BJ (cell line): ENCODE data around the gene DCAF15. TPM values are rescaled to one million over a fixed set of nuclear protein-coding genes. Genes with fewer than 3 reads are reported as not detected.
"Not testable (repeated sequence)": the region's sequence is repeated elsewhere in the genome, so short reads cannot be mapped to it uniquely, and the experiment has no call there.

Experiments used
- CTCF ChIA-PET: fragments of 350-600 bp; formaldehyde crosslinking; extraction: SDS; loops from one replicate; lab custom pipeline; 2021; ENCODE audit warnings: antibody characterized with exemption, inconsistent platforms; lab: Yijun Ruan, JAX
- POLR2A ChIA-PET: fragments of 300-600 bp; sonication (Branson Sonifier 250); formaldehyde crosslinking; extraction: SDS; loops from one replicate; lab custom pipeline; 2021; ENCODE audit warnings: antibody characterized with exemption; lab: Charles Lee
- DNase-seq: peaks from one replicate; pipeline ENCODE4 v3.0.0-alpha.2; 2011; ENCODE audit warnings: low read depth
- H3K27me3 ChIP-seq: 2 replicates; pipeline ENCODE4 v1.6.0; 2011; ENCODE audit warnings: low read length; ENCODE audit not compliant: control insufficient read depth, insufficient read depth
- H3K36me3 ChIP-seq: 2 replicates; pipeline ENCODE4 v1.5.1; 2011; ENCODE audit warnings: low read length; ENCODE audit not compliant: control insufficient read depth, insufficient read depth
- H3K4me3 ChIP-seq: 2 replicates; pipeline ENCODE4 v1.5.1; 2011; ENCODE audit warnings: low read depth, mild to moderate bottlenecking, control low read depth, low read length
- CTCF ChIP-seq: IDR thresholded peaks from 2 replicates; pipeline ENCODE4 v1.5.1; 2011; ENCODE audit warnings: low read depth, mild to moderate bottlenecking, control low read depth, inconsistent platforms, low read length, moderate library complexity; ENCODE audit not compliant: insufficient read depth
- polyA plus RNA-seq: library from polyadenylated mRNA; depleted of rRNA; stranded (reverse); fragments of >200 nt; gene quantifications from 2 replicates; pipeline ENCODE4 v1.2.3, GENCODE V29; 2011

DCAF15 gene
- polyA plus RNA-seq, 1 experiment, result 20.0 TPM

DNA sequence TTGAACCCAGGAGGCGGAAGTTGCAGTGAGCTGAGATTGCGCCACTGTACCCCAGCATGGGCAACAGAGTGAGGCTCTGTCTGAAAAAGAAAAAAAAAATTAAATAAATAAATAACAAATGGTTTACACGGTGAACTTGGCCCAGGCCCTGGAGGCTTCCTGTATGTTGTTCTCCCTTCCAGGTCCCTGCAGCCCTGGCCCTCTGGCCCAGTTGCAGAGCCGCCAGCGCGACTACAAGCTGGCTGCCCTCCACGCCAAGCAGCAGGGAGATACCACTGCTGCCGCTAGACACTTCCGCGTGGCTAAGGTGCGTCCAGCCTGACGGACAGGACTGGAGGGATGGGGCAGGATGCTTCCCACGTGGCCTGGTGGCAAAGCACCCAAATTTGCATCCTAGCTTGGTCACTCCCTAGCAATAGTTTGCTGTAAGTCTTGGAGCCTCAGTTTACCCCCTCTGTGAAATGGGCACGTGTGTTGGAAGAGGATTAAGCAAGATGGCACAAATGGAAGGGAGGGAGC is 34.4 kb upstream of the DCAF15 start:
- CTCF ChIA-PET, result no interaction called here

DNA sequence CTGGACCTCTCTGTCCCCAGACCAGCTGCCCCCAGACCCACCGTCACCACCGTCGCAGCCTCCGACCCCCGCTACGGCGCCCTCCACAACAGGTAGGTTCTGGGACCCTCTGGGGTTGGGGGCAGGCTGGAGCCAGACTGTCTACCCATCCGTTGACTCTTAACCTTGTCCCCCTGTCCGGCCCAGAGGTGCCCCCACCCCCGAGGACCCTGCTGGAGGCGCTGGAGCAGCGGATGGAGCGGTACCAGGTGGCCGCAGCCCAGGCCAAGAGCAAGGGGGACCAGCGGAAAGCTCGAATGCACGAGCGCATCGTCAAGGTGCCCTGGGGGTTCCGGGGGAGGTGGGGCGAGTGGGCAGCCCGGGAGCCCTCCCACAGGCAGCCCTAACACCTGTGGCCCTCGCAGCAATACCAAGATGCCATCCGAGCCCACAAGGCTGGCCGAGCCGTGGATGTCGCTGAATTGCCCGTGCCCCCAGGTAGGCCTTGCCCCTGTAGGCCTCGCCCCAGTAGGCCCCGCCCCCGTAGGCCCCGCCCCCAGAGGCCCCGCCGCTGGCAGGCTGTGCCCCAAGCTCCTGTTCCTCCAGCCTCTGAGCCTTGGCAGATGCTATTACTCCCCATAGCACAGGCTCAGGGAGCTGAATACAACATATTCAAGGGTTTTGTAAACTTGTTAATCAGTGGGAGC is 33.4 kb upstream of the DCAF15 start:
- CTCF ChIA-PET, result no interaction called here
- POLR2A ChIA-PET, result interaction anchor here (0.7 kb wide), 1 partner anchor 88 kb away, joined by 4 read pairs; no protein-coding TSS in a partner anchor
- Histone ChIP-seq H3K27me3 (no peaks in the 10 kb centered on the region), H3K36me3 (peaks cover 30% of the 10 kb centered on the region), H3K4me3 (no peak overlapping the region)
- no peak for TF ChIP-seq CTCF
- DNase-seq, result no peak

More for the DNA sequence above, 34.4 kb upstream of the DCAF15 start:
- Histone ChIP-seq H3K27me3 (no peaks in the 10 kb centered on the region), H3K36me3 (peaks cover 29% of the 10 kb centered on the region), H3K4me3 (no peak overlapping the region)
- no peak for DNase-seq
- TF ChIP-seq CTCF, result no peak
- POLR2A ChIA-PET, result no interaction called here

DNA sequence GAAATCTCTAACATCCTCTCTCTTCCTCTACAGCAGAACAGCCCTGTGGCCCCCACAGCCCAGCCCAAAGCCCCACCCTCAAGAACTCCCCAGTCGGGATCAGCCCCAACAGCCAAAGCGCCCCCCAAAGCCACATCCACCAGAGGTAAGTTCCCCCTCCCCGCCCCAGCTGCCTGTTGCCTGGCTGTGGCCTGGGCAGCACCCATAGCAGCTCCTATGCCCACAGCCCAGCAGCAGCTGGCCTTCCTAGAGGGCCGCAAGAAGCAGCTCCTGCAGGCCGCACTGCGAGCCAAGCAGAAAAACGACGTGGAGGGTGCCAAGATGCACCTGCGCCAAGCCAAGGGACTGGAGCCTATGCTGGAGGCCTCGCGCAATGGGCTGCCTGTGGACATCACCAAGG is 31.8 kb upstream of the DCAF15 start:
- DNase-seq, result no peak
- Histone ChIP-seq H3K36me3 (peaks cover 30% of the 10 kb centered on the region), H3K4me3 (no peak overlapping the region), H3K27me3 (no peaks in the 10 kb centered on the region)
- POLR2A ChIA-PET, result no interaction called here
- CTCF ChIA-PET, result no interaction called here
- no peak for TF ChIP-seq CTCF

DNA sequence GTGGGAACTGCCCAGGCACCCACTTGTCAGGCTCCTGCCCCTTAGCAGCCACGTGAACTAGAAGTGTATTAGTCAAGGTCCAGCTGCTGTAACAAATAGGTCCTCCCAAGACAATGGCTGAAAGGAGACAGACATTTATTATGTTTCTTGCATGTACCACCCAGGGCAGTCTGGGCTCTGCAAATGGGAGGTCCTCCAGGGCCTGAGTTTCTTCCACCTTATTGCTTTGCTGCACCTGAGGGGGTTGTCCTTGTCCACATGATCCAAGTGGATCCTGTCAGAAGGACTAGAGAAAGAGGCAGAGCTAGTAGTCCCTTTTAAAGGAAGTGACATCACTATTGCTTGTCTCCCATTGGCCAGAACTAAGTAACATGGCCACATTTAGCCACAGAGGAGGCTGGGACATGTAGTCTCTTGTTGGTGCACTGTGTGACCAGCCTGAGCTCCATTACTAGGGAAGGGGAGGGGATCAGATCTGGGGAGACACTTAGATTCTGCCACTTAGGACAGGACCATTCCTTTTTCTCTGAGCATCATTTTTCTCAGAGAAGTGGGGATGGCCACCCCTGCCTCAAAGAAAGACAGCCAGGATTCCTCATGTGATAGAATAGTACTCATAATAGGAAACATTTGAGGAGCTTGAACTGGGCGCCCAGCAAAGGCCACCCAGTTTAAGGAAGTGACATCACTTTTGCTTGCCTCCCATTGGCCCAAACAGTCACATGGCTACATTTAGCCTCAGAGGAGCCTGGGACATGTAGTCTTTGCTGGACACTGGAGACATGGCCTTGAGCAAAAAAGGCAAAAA is 31.2 kb upstream of the DCAF15 start:
- peaks cover 30% of the 10 kb centered on the region for H3K36me3 ChIP-seq
- H3K27me3 ChIP-seq, result no peaks in the 10 kb centered on the region
- ChIA-PET CTCF (interaction anchor here (0.9 kb wide), 1 partner anchor 18 kb away, joined by 4 read pairs; no protein-coding TSS in a partner anchor), POLR2A (interaction anchor here (0.5 kb wide), 1 partner anchor 653 kb away, joined by 8 read pairs; no protein-coding TSS in a partner anchor)
- no peak overlapping the region for H3K4me3 ChIP-seq
- DNase-seq, result no peak
- TF ChIP-seq CTCF, result no peak

DNA sequence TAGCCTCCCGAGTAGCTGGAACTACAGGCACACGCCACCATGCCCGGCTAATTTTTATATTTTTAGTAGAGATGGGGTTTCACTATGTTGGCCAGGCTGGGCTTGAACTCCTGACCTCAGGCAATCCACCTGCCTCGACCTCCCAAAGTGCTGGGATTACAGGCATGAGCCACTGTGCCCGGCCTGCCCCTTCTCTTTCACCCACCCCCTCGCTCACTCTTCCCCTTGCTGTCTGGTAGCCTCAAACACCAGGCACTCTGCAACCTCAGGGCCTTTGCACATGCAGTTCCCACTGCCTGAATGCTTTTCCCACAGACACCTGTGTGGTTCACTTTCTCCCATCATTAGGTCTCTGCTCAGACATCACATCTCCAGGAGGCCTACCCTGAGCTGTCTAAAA is 30.2 kb upstream of the DCAF15 start:
- H3K36me3 ChIP-seq, result peaks cover 35% of the 10 kb centered on the region
- H3K27me3 ChIP-seq, H3K4me3 ChIP-seq, CTCF ChIA-PET, DNase-seq, POLR2A ChIA-PET: not testable (repeated sequence)
